PFSK-1 (cell line): Measurements from ENCODE around the gene SEC23IP.

ENCODE experiments used
- POLR2AphosphoS5 ChIP-seq: IDR thresholded peaks from 2 replicates; pipeline ENCODE4 v1.6.1; 2012; ENCODE audit warnings: low read depth, mild to moderate bottlenecking, control low read depth, low read length, moderate library complexity
- REST ChIP-seq, 2 experiments: IDR thresholded peaks; 2 replicates each; pipeline versions ENCODE4 v1.6.1 to v1.8.0; 2011 to 2012; ENCODE audit warnings: low read depth in 2 of 2, low read length in 2 of 2, control low read depth in 1 of 2, inconsistent platforms in 1 of 2, mild to moderate bottlenecking in 1 of 2, moderate library complexity in 1 of 2; ENCODE audit not compliant: insufficient read depth in 1 of 2
- SIN3A ChIP-seq: IDR thresholded peaks from 2 replicates; pipeline ENCODE4 v1.6.1; 2012; ENCODE audit warnings: mild to moderate bottlenecking, low read length, moderate library complexity, borderline replicate concordance; ENCODE audit not compliant: insufficient read depth
- TAF1 ChIP-seq: IDR thresholded peaks from 2 replicates; pipeline ENCODE4 v1.6.1; 2012; ENCODE audit warnings: low read length, control low read depth, borderline replicate concordance; ENCODE audit not compliant: insufficient read depth

GRCh38 chr10:119872860-119873681 lies 19.5 kb upstream of the SEC23IP start:
- TF ChIP-seq POLR2AphosphoS5, result no peak; the same call in 1 of the 2 replicates
- peak; percentile 79; the same call in 1 of the 2 replicates for TF ChIP-seq TAF1
- no peak for TF ChIP-seq REST (IDR thresholded peaks at IDR 0.05; ENCODE audit: insufficient read depth in 1 of 2, low read depth in 2 of 2, low read length in 2 of 2)
- TF ChIP-seq SIN3A, result no peak
